Measurements from ENCODE around the gene GFRA1.

GFRA1 gene

GRCh38 chr10:116121640-116122525, 151.1 kb downstream of the GFRA1 start:
- no peak for DNase-seq

DNA sequence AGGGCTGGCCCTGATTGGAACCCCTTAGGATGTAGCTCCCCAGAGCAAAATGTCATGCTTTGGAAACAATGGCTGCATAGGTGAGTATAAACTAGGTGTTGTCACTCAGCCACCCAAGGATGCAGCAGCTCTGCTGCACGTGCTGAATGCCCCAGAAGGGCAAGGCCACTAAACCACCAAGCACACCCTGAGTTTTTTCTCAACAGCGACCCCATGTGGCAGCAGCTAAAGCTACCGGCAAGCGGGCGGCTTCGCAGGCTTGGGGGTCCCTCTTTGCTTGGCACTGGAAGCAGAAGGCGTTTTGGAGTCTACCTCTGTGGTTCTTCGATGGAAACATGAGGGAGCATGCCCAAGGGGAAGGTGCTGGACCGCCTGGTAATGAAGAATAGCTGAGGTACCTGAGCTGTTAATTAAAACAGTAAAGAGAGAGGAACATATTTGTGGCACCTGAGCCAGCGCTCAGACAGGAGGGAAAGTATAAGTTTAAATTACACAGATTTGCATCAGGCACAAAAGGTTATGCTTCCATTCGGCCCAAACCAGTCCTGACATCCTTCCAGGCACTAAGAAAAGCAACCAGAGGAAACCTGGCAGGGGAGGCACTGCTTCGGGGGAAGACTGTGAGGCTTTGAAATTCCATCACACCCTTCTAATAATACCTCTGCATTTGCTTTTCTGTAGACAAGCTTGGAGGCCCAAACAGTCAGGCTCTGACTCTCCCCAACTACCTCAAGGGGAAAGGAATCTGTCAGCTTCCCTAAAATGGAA, 152.1 kb downstream of the GFRA1 start:
- no peak for DNase-seq

DNA sequence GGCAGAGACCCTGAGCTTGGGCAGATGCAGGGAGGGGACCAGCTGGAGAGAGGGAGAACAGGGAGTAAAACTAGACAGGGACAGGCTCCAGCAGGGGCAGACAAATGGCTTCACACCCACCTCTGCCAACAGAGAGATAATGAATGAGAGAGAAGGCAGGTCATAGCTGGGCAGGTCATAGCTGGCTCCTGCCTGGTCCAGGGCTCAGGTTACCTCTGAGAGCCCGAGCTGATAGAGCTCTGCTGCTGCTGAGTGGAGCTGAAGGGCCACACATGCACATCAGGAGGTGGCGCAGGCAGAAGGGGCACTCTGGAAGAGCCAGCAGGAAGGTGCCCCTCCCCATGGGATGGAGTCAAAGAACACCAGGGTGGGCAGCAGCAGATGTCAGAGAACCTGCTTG, 154.2 kb downstream of the GFRA1 start:
- DNase-seq: no peak

GRCh38 chr10:116115797-116116196, 157.2 kb downstream of the GFRA1 start:
- peak; percentile 27 for DNase-seq

- DNase-seq: peak; percentile 40
Observed at GRCh38 chr10:116115036-116115641, 157.9 kb downstream of the GFRA1 start.

DNA sequence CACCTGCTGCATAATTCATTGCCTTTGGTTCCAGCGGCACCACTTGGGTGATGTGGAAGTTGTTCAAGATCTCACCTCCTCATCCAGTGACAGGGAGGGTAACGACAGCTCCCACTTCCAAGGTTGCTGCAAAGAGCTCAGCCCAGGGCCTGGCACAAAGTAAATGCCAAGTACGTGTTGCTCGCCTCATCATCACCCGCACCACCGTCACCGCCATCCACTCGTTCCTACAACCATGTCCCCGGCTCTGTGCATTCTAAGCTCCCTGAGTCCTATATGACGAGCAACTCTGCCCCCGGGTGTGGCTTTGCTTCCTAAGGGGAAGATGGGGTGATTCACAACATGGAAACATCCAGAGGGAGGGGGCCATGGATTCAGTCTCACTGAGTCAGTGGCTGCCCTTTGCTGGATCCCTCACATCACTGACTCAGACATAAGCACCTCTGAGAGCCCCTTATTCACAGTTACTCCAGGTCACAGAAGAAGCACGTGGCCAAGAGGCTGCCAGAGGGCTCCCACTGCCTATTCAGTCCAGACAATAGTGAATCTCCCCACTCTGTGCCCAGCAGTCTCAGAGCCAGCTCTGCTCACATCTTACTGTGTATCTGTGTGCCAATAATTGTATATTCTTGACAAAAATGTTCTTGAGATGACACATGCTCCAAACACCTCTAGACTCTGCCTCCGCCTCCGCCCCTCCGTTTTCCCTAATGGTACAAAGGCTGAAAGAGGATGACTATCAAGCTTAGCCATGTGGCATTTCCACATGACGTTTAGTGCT, 159.1 kb downstream of the GFRA1 start:
- peak; percentile 40 for DNase-seq

DNA sequence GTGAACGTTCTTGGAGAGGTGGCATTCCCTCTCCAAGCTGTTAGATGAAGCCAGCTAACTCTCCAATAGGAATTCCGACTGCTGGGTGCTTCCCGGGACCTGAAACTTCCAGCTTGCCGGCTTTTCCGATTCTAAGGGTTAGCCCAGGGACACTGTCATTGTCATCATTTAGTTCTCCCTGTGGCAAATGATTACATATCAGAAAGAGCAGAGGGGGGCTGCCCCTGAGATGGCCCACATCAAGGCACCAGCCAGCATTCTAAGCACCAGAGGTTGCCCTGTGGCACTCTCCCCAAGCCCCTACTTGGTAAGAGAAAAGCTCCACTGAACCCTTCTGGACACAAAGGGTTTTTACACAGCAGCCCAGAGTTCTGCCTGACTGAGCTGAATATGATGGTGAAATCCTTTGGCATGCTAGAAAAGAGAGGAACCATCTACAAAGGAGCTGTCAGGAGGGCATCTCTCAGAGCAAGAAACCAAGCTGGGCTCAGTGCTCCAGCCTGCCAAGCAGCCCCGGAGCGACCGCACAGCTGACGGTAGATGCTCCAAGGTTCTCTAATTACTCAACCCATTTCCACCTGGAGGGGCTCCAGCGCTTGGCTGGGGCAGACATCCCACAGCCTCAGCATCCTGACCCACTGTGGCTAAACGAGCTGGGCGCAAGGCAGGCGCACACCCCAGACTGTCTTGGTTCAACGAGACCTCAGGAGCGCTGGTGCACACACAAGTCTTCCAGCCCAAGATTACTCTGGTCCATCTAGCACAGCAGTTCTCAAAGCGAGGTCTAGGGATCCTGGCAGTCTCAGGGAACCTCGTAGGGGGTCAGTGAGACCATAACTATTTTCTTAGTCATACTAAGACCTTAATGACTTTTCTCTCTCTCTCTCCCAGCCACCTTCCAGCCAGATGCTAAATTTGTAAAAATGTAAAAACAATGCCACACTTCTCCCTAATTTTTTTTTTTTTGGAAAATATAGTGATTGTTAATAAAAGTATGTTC, 160.5 kb downstream of the GFRA1 start:
- DNase-seq: no peak

- peak; percentile 29 for DNase-seq
Observed at GRCh38 chr10:116111483-116112095, 161.4 kb downstream of the GFRA1 start.

DNA sequence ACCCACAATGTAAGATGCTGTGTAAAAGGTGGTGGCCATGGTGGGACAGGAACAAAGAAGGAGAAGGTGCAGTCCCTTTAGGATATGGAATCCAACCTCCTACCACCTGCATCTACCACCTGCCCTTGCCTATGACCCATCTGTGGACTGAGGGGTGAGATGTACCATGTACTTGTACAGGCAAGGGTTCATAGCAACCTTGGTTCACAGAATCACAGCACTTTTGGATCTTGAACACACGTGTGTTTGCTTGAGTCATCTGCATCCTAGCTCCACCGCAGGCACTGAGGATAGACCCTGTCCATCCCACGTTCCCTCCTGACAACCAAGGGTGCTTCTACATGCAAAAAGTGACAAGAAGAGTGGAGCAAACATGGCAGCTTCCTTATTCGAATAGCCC, 162.3 kb downstream of the GFRA1 start:
- DNase-seq: peak; percentile 20

DNA sequence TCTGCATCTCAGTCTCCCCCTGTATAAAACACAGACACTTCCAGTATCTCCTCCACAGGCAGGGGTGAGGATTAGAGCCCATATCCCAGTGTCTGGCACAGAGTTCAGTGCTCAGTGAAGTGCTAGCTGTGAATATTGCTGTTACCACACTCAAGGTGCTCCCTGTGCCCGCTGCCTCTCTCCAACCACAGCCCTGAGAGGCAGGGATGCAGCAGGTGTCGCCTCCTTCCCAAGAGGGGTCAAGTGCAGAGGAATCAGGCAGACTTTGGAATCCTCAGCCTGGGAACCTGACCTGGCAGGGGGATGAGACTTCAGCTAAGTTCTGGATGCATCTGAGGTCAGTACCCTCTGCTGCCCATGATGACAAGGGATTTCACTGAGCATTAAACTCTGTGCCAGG, 163.1 kb downstream of the GFRA1 start:
- DNase-seq: no peak

DNA sequence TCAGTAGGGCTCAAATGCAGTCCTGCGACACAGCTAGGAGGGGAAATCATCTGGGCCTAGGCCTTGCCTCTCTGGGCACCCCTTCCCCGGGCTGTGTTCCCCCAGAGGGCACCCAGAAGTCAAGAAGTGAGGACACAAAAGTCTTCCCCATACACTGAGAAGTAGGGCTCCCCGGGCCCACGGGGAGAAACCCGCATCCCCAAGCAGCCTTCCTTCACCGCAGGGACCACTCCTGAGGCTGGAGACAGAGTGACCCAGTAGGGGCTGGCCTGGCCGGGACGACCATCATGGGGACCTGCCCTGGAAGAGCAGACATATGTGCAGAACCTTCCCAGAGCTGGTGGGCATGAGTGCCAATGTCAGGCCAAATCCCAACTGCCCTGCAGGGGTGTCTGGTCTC, 163.5 kb downstream of the GFRA1 start:
- peak; percentile 45 for DNase-seq

- no peak for DNase-seq
Observed at GRCh38 chr10:116108095-116108494, 164.9 kb downstream of the GFRA1 start.

DNA sequence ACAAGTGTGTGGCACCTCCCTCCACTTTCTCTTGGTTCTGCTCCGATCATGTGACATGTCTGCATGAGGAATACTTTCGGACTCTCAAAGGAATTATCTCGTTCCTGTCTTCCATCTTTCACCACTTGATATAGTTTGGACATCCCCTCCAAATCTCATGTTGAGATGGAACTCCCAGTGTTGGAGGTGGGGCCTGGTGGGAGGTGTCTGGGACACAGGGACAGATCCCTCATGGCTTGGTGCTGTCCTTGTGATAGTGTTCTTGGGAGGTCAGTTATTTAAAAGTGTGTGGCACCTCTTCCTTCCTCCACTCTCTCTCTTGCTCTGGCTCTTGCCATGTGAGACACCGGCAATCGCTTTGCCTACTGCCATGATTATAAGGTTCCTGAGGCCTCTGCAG, 166.4 kb downstream of the GFRA1 start:
- peak; percentile 28 for DNase-seq

GRCh38 chr10:116105264-116105663, 167.7 kb downstream of the GFRA1 start:
- peak; percentile 4 for DNase-seq

- no peak for DNase-seq
Observed at GRCh38 chr10:116104210-116104932, 168.6 kb downstream of the GFRA1 start.

GRCh38 chr10:116103668-116104067, 169.3 kb downstream of the GFRA1 start:
- DNase-seq: no peak

DNA sequence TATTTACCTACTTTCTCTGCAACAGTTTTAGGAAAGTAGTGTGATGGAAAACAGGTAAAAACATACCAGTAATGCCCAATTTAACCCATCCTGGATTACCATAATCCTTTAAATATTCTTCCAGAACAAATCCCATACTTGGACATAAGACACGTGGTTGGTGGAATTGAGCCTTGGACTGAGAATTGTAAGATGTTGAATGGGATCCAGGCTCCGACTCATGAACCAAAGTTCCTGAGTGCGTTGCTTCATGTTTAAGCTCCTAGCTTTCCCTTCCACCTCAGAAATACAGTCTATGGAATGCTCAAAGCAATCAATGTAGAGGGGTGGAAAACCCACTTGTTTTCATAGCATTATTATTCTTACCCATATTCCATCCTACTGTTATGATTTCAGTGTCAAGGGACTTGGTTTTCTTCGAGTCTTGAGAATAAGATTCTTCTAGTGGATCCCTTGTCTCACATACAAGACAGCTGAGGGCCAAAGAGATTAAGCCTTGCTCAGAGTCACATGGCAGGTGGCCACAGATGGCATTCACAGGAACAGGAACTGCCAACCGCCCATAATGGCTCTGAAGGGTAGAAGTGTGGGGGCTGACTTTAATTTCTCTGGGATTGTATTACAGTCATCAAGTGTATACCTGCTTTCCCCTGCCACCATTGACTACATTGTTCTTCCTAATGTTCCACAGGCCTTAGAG, 171.2 kb downstream of the GFRA1 start:
- DNase-seq: no peak

DNA sequence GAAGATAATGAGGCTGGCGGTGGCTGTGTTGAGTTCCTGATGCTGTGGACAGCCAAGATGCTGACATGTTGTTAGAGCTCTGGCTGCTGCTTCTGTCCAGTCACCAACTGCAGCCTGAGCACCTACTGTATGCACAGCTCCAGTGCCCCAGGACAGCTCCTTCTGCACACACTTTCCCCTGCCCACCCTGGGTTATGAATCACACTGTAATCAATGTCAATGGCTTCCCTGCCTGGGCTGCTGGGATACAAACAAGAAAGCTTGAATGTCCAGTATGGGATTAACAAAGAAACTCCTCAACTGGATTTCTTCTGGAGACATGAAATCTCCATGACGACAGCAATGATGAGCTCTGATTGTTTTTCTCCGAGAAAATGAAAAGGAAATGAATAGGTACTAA, 172.0 kb downstream of the GFRA1 start:
- no peak for DNase-seq

DNA sequence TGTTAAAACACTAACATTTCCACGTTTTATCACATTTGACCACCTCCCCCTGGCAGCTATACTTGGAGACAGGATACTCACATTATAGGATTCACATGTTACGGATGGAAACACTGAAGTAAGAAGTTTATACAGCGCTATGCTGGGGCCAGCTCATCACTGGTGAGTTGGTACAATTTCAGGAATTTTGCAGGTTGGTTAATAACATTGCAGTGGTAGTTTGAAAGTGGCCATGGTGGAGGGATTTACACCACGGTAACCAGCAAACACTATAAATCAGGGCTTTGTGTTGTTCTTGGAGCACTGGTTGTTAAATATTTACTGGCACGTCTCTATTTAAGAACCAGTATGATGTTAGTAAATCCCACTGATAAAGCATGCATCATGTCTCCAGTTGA, 174.0 kb downstream of the GFRA1 start:
- DNase-seq: no peak

Data from islet precursor cell (in vitro differentiated cells).